DMS53 (cell line): ENCODE results near the gene RBP5.
"Not testable (repeated sequence)": the region's sequence is repeated elsewhere in the genome, so short reads cannot be mapped to it uniquely, and the experiment has no call there.

Experiments used
- DNase-seq: peaks from one replicate; lab custom pipeline; 2025; lab: John Stamatoyannopoulos, UW

RBP5 gene

DNA sequence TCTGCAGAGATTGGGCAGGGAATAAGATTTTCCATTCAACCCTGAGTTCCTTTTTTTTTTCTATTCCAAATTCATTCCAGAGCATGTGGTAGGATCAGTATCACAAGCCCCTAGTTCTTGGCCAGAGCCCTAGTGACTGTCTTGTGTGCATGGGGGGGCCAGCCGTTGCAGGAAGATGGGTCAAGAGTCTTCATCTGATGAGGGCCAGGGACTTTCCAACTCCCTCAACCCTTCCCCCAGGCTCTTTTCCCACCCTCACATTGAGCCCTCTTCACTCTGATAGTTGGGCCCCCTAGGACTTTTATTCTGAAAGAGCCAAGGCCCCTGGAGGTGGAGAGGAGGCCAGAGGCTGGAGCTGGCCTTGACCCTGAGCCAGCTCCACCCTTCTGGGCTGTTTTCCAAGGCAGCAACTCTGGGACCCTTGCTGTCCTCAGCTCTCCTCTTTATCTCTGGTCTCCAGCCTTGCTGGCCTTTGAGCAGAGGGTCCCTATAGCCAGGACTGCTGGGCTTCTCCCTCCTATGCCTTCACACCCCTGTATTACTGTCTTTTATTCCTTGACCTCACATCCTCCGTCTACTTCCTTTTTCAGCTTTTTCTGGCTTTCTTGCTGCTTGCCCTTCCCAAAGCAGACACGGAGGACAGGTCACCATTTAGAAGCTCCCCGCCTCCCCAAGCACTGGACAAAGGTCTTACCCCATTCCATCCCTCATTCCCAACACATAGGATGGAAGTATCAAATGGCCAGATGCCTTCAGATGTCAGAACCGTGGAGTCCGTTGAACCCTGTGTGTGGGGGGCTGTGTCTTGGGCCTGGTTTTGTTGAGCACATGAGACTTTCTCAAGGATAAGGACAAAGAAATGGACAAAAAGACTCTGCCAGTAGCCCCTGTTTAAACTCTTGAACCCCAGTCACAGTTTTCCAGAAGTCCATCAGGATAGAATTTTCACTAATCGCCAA, 5.6 kb downstream of the RBP5 start:
- no peak for DNase-seq

- DNase-seq: peak; percentile 33
These were observed 7.4 kb downstream of the RBP5 start for GRCh38 chr12:7121324-7121723.

DNA sequence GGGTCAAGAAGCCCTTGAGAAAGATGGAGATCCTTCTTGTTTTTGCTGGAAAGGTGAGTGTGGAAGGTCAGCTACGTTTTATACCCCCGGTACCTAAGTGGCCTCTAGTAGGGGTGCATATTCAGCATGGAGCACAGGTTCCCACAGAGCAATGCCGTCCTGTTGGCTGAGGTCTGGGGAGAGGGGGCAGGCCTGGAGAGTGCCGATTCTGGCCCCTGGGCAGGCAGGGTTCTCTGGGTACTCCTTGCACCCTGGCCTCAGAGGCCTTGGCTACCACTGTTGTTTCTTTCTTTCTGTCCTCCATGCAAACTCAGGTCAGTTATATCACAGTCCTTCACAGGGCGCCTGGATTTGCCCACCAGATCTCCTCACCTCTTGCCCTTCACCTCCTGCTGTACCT, 8.5 kb downstream of the RBP5 start:
- DNase-seq: no peak

- no peak for DNase-seq
These were observed 9.8 kb downstream of the RBP5 start for GRCh38 chr12:7118881-7119280.

- DNase-seq: no peak
These were observed 11.0 kb downstream of the RBP5 start for GRCh38 chr12:7117670-7118069.

DNA sequence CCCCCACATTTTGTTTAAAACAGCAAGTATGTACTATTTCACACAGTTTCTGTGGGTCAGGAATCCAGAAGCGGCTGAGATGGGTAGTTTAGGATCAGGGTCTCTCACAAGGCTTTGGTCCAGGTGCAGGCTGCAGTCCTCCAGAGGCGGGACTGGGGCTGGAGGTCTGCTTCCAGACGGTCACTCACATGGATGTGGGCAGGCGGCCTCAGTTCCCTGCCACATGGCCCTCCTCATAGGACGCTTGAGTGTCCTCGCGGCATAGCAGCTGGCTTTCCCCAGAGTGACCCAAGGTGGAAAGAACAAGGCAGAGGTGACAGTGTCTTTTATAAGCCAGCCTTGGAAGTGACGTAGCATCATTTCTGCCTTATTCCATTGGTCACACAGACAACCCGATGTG, 11.8 kb downstream of the RBP5 start:
- no peak for DNase-seq

- no peak for DNase-seq
These were observed 12.5 kb downstream of the RBP5 start for GRCh38 chr12:7116196-7116595.

DNA sequence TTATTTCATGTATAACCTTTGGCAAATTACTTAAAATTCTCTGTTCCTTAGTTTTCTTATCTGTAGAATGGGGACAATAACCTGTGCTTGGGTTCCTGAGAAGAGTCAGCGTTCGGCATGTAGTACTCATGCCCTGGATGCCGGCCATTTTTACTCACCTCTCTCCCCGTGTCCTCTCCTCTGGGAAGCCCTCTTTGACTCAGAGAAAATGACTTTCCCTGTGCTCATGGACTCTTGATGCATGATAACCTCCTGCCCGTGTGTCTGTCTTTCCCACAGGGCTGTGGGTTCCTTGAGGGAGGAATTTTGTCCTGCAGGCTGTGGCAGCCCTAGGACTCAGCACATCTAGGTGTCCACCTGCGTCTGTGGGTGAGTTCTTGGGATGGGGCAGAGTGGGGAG, 13.8 kb downstream of the RBP5 start:
- DNase-seq: no peak

DNA sequence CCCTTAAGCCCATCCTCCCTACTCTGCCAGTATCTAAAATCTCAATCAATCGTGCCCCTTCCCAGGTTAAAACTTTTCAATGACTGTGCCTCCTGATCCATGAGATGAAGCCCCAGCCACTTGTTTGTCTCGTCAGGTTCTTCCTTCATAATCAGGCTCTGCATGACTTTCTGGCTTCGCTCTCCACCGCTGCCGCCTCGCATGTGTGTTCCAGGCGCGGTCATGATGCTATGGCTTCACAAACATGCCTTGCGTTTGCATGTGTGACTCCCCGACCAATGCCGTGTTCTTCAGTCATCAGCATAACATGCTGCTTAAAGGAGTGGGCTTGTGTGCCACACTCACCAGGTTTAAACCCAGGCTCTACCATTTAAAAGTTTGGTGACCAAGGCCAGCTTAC, 14.7 kb downstream of the RBP5 start:
- DNase-seq: no peak

GRCh38 chr12:7113389-7113871, 15.3 kb downstream of the RBP5 start:
- peak; percentile 65 for DNase-seq

DNA sequence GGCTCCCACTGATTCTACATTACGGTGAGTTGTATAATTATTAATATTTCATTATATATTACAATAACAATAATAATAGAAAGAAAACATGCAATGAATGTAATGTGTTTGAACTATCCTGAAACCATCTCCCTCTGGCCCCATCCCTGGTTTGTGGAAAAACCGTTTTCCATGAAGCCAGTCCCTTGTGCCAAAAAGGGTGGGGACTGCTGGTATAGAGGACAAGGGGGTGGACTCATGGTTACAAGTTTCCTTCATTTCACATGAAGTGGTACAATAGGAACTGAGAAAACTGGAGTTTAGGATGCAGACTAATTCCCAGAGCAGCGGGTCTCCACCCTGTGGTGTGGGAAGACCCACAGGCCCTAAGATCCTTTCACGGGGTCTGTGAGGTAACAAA, 16.6 kb downstream of the RBP5 start:
- no peak for DNase-seq

GRCh38 chr12:7110661-7111060, 18.0 kb downstream of the RBP5 start:
- DNase-seq: no peak

DNA sequence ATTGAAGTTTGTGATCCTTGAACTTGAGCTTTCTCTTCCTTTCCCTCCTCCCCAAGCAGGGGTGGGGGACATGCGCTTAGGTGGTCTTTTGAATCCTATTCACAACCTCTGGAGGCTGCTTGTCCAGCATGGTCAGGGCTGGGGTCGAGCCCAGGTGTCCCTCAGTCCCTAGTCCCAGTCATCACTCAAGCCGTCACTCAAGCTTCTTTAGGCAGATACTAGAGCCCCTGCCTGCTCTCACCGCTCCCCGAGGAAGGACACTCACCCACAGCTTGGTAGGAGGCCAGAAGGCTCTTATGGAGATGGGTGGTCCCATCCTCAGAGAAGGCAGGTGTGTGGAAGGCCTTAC, 19.1 kb downstream of the RBP5 start:
- no peak for DNase-seq

DNA sequence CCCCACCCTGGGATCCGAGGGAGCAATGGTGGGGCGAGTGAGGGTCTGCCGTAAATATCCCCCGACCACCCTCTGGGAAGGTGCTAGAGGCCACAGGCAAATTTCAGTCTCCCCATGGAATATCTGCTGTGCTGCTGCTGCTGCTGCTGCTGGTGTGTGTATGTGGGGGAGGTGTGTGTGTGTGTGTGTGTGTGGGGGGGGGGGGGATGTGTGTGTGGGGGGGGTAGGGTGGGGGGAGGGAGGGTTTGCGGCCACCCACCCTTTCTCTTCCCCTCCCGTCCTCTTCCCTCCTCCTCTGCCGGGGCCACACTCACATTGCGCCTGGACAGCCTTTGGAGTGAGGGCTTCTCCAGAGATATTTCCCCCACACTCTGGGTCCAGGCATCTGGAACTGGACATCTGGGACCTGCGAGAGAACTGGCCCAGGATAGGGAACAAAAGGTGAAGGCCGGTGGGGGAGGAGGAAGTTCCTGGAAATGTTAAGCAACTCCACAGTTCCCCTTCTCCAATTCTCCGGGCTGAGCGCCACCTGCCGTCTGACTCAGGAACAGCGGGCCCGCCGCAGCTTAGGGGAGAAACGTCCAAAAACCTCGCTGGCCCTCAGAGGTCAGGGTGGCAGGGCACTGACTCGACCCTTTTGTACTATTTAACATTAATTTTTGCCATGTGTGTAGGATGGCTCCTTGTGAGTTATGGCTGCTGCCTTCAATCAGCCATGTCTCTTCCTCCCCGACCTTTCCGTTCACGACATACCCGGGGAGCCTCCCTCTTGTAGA, 19.7 kb downstream of the RBP5 start, which contains the start of gene C1RL:
Gene C1RL (minus strand): TSS at position 419 of the 776 bp plus-strand sequence. CDS start 34 bp downstream, at position 385.
- peak; percentile 96 for DNase-seq

DNA sequence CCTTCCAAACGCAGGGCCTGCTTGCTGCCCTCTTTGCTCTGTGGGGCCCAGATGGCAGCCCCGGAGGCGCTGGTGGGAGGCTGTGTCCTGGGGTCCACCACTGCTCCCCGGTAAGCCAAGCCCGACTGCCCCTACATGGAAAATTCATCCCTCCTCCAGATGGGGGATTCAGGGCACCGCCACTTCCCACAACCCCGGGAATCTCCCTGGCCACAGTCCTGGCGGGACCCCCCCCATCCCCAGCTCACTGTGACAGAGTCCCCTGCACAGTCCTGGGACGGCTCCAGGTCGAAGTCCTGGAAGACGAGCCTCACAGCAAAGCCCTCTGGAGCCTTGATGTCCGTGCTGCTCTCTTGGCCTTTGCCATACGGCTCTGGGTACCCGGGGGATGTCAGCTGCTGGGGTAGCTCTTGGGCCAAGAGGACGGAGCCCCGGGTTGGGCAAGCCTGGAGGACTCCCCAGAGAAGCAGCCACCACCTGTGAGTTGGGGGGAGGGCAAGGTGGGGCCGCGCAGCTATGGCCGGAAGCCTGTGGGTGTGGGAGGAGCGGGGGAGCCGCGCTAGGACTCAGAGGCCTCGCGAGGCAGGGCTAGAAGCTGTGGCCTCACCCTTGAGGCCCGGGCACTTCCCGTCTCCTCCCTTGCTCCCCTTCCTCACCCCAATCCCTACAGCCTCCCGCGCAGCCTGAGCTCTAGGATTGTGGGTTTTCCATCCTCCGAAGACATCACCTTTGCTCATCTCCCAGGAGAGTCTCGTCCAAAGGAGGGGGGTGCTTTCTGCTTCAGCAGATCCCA, 20.5 kb downstream of the RBP5 start:
- peak; percentile 95 for DNase-seq

DNA sequence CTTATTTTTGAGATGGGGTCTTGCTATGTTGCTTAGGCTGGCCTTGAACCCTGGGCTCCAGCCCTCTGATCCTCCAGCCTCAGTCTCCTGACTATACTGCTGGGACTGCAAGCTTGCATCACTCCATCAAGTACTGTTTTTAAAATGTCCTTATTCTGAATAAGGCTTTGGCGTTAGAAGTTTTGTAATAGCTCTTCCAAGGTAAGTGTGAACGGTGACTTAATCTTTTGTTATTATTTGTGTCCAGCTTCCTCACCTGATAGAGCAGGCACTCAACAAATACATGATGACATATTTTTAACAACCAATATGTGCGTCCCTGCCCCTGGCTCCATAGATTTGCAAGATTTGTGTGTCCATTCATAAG, 21.1 kb downstream of the RBP5 start:
- peak; percentile 67 for DNase-seq

GRCh38 chr12:7107181-7107580, 21.5 kb downstream of the RBP5 start:
- DNase-seq: not testable (repeated sequence)

GRCh38 chr12:7106082-7106481, 22.6 kb downstream of the RBP5 start:
- no peak for DNase-seq

DNA sequence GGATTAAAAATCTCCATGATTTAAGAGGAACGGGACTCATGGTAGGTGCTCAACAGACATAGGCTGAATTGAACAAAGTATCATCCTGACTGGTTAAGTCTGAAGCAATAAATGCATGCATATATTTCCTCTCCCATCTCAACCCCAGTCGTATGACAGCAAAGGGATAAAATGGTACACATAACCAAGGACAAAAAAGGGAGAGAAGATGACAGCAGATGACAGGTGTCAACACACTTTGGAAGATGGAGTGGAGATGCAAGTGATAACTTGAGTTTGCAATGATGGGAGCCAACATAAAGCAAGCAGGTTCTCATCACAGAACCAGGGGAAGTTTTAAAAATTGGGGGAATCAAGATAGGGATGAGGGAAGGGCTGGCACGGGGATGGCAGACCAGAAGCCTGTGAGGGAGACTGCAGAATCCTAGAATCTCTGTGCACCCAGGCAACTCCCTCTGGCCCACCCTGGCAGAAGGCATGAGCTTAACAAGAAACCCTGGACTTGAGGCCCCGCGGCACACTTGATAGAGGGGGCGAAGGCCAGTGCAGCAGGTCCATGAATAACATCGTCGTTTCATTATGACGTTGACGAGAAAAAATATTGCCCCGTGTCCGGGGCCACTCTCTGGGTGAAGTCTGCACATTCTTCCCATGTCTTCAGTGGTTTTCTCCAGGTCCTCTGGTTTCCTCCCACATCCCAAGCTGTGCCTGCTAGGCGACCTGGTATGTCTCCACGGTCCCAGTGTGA, 24.7 kb downstream of the RBP5 start:
- no peak for DNase-seq

- DNase-seq: no peak
These were observed 26.1 kb downstream of the RBP5 start for GRCh38 chr12:7102582-7102981.

DNA sequence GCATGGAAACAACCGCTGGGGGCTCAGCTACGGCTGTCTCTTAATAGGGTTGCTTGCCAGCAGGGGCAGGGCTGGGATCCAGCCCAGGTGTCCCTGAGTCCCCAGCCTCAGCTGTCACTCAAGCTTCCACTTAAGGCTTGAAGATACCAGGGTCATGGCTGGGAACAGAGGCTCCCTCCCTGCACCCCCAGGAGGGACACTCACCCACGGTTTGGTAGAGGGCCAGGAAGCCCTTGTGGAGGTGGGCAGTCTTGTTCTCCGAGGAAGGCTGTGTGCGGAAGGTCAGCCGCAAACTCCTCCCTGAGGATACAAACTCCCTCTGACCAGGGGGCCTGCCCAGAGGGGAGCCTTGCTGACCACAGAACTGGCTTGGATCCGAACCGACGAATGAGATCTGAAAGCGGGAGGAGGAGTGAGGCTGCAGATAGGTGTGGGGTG, 27.0 kb downstream of the RBP5 start:
- no peak for DNase-seq
